Sigmoid colon (tissue), 7 donors: ENCODE results near the gene LCE2D. TPM values are rescaled to one million over a fixed set of nuclear protein-coding genes. Genes with fewer than 3 reads are reported as not detected.

ENCODE experiments used
- DNase-seq: peaks from one replicate; pipeline ENCODE4 v3.0.0-alpha.2; 2019
- H3K27ac ChIP-seq, 4 donors: fragments of 200-600 bp; sonication (generic); one replicate each; pipeline ENCODE4 v1.5.1; 2016 to 2019; ENCODE audit warnings: mild to moderate bottlenecking in 1 of 4
- H3K27me3 ChIP-seq, 3 donors: fragments of 200-600 bp; sonication (generic); one replicate each; pipeline ENCODE4 v1.5.1; 2019; ENCODE audit warnings: mild to moderate bottlenecking in 1 of 3
- H3K36me3 ChIP-seq, 4 donors: fragments of 200-600 bp; sonication (generic); one replicate each; pipeline ENCODE4 v1.5.1; 2016 to 2019
- H3K4me1 ChIP-seq, 4 donors: fragments of 200-600 bp; sonication (generic); one replicate each; pipeline ENCODE4 v1.5.1; 2017 to 2019
- H3K4me3 ChIP-seq, 4 donors: fragments of 200-600 bp; sonication (generic); one replicate each; pipeline ENCODE4 v1.5.1; 2017 to 2019; ENCODE audit warnings: mild to moderate bottlenecking in 2 of 4, moderate library complexity in 1 of 4
- H3K9me3 ChIP-seq, 4 donors: fragments of 200-600 bp in 3 of 4; sonication (generic) in 3 of 4; one replicate each; pipeline versions ENCODE4 v1.5.1 to v1.6.1; 2013 to 2019
- CTCF ChIP-seq, 4 experiments: fragments of 450-650 bp in 3 of 4; fragments of 200-600 bp in 1 of 4; IDR thresholded peaks; one replicate each; pipeline ENCODE4 v1.5.1; 2016 to 2019; ENCODE audit warnings: antibody characterized with exemption in 4 of 4, mild to moderate bottlenecking in 3 of 4, moderate library complexity in 2 of 4
- EP300 ChIP-seq, 4 donors: sonication (generic); formaldehyde crosslinking; IDR thresholded peaks; one replicate each; pipeline ENCODE4 v1.6.1; 2017; ENCODE audit warnings: antibody characterized with exemption in 4 of 4
- POLR2A ChIP-seq, 2 donors: fragments of 450-650 bp; IDR thresholded peaks; one replicate each; pipeline ENCODE4 v1.6.1; 2016; ENCODE audit warnings: antibody characterized with exemption in 2 of 2, mild to moderate bottlenecking in 2 of 2, moderate library complexity in 2 of 2
- POLR2AphosphoS5 ChIP-seq, 4 donors: sonication (generic); formaldehyde crosslinking; IDR thresholded peaks; one replicate each; pipeline ENCODE4 v1.6.1; 2017; ENCODE audit warnings: antibody characterized with exemption in 4 of 4
- WGBS, 2 donors: extraction: QIAGEN DNeasy Blood & Tissue Kit; methylation state at CpG; one replicate each; pipeline ENCODE4 v1.1.7; 2013; 5-methylcytosine and 5-hydroxymethylcytosine counted together
- intact Hi-C: fragments of 100-400 bp; cut with DNase I; formaldehyde crosslinking; loops from one replicate; pipeline ENCODE4 v1.15.1; 2023
- polyA plus RNA-seq, 3 donors: library from polyadenylated mRNA; stranded (reverse); fragments of 200-250 nt; gene quantifications; one replicate each; pipeline ENCODE4 v1.2.3, GENCODE V29; 2013
- total RNA-seq, 4 donors: library from RNA; depleted of rRNA; stranded (reverse); fragments of >200 nt; gene quantifications; one replicate each; pipeline ENCODE4 v1.1.0, GENCODE V29; 2016
- donor health status: healthy with polysubstance abuse.
- donor health status: Bipolar disorder and iron deficiency.
- donor health status: healthy.

Gene LCE2D
- total and polyA plus RNA-seq, 7 donors, result not detected

- H3K4me1 ChIP-seq, result no peaks in the 10 kb centered on the region
- no peaks in the 10 kb centered on the region for H3K36me3 ChIP-seq
- no peak for TF ChIP-seq POLR2A (IDR thresholded peaks at IDR 0.05)
- TF ChIP-seq EP300 (IDR thresholded peaks at IDR 0.05), result no peak
- TF ChIP-seq POLR2AphosphoS5 (IDR thresholded peaks at IDR 0.05), result no peak
- no peak for TF ChIP-seq CTCF (IDR thresholded peaks at IDR 0.05)
- H3K27ac ChIP-seq, result no peak overlapping the region
- no peak overlapping the region for H3K4me3 ChIP-seq
- no peak for DNase-seq
- WGBS, 2 donors, result 33 to 46% methylated on average over 3 of the region's 3 CpGs
- intact Hi-C loops, result no loop called here
- no peaks in the 10 kb centered on the region for H3K27me3 ChIP-seq
- no peaks in the 10 kb centered on the region for H3K9me3 ChIP-seq
Measured at GRCh38 chr1:152645146-152645545, 18.0 kb upstream of the LCE2D start.

GRCh38 chr1:152646656-152647055 is 16.5 kb upstream of the LCE2D start:
- Histone ChIP-seq H3K27ac (no peak overlapping the region), H3K36me3 (no peaks in the 10 kb centered on the region), H3K4me3 (no peak overlapping the region), H3K27me3 (no peaks in the 10 kb centered on the region), H3K4me1 (no peaks in the 10 kb centered on the region), H3K9me3 (no peaks in the 10 kb centered on the region)
- intact Hi-C loops, result no loop called here
- DNase-seq, result no peak
- TF ChIP-seq EP300 (IDR thresholded peaks at IDR 0.05) (no peak), POLR2AphosphoS5 (IDR thresholded peaks at IDR 0.05) (no peak), CTCF (IDR thresholded peaks at IDR 0.05) (no peak), POLR2A (IDR thresholded peaks at IDR 0.05) (no peak)

GRCh38 chr1:152654110-152654509 is 9.1 kb upstream of the LCE2D start:
- Histone ChIP-seq H3K4me1 (no peaks in the 10 kb centered on the region), H3K27me3 (no peaks in the 10 kb centered on the region), H3K36me3 (no peaks in the 10 kb centered on the region), H3K4me3 (no peak overlapping the region), H3K27ac (no peak overlapping the region), H3K9me3 (no peaks in the 10 kb centered on the region)
- no peak for TF ChIP-seq POLR2AphosphoS5 (IDR thresholded peaks at IDR 0.05)
- TF ChIP-seq CTCF (IDR thresholded peaks at IDR 0.05), result peak in 1 of 4 experiments; percentile 38
- WGBS, 2 donors, result 31 to 32% methylated on average over 10 of the region's 10 CpGs
- no peak for DNase-seq
- intact Hi-C loops, result loop anchor here (10.0 kb wide), 1 partner anchor 571 kb away; no protein-coding TSS in a partner anchor

- Histone ChIP-seq H3K9me3 (no peaks in the 10 kb centered on the region), H3K27ac (no peak overlapping the region), H3K27me3 (no peaks in the 10 kb centered on the region), H3K36me3 (no peaks in the 10 kb centered on the region), H3K4me1 (no peaks in the 10 kb centered on the region), H3K4me3 (no peak overlapping the region)
- no peak for DNase-seq
- TF ChIP-seq POLR2A (IDR thresholded peaks at IDR 0.05), result no peak
- no peak for TF ChIP-seq POLR2AphosphoS5 (IDR thresholded peaks at IDR 0.05)
- no peak for TF ChIP-seq EP300 (IDR thresholded peaks at IDR 0.05)
- no peak for TF ChIP-seq CTCF (IDR thresholded peaks at IDR 0.05)
- 62 to 77% methylated on average over 2 of the region's 2 CpGs for WGBS, 2 donors
- intact Hi-C loops, result loop anchor here (10.0 kb wide), 1 partner anchor 568 kb away; no protein-coding TSS in a partner anchor
Measured at GRCh38 chr1:152656459-152656858, 6.7 kb upstream of the LCE2D start.

- no peaks in the 10 kb centered on the region for H3K36me3 ChIP-seq
- TF ChIP-seq EP300 (IDR thresholded peaks at IDR 0.05) (no peak), POLR2AphosphoS5 (IDR thresholded peaks at IDR 0.05) (no peak), CTCF (IDR thresholded peaks at IDR 0.05) (no peak), POLR2A (IDR thresholded peaks at IDR 0.05) (no peak)
- no peaks in the 10 kb centered on the region for H3K9me3 ChIP-seq
- H3K27ac ChIP-seq, result no peak overlapping the region
- 79 to 87% methylated on average over 4 of the region's 4 CpGs for WGBS, 2 donors
- no peak for DNase-seq
- no peaks in the 10 kb centered on the region for H3K4me1 ChIP-seq
- H3K27me3 ChIP-seq, result no peaks in the 10 kb centered on the region
- no peak overlapping the region for H3K4me3 ChIP-seq
- intact Hi-C loops, result loop anchor here (10.0 kb wide), 1 partner anchor 567 kb away; no protein-coding TSS in a partner anchor
Measured at GRCh38 chr1:152657677-152658076, 5.5 kb upstream of the LCE2D start.
